GM18951 (cell line): ENCODE results near the gene UNK.

Experiments
- POLR2A ChIP-seq: IDR thresholded peaks from 4 replicates; pipeline ENCODE4 v1.6.1; 2011; ENCODE audit warnings: mild to moderate bottlenecking; ENCODE audit not compliant: insufficient read length, insufficient read depth; ENCODE audit errors: extremely low read depth
- in situ Hi-C: fragments of 300-500 bp; cut with MboI; formaldehyde crosslinking; loops from one replicate; pipeline ENCODE4 v1.12.0; 2022; ENCODE audit warnings: low sequenced_read_pairs, mixed read lengths, inconsistent platforms; ENCODE audit not compliant: unreplicated experiment

Gene UNK

GRCh38 chr17:75758131-75758905 lies 26.3 kb upstream of the UNK start:
- TF ChIP-seq POLR2A = no peak
- in situ Hi-C loops = loop anchor here (5.0 kb wide), 1 partner anchor 121 kb away; no protein-coding TSS in a partner anchor

GRCh38 chr17:75759457-75759856 lies 25.1 kb upstream of the UNK start:
- TF ChIP-seq POLR2A = no peak
- in situ Hi-C loops = loop anchor here (5.0 kb wide), 1 partner anchor 122 kb away; no protein-coding TSS in a partner anchor

- in situ Hi-C loops = loop anchor here (5.0 kb wide), 1 partner anchor 123 kb away; no protein-coding TSS in a partner anchor
Observed at GRCh38 chr17:75759978-75760640, 24.5 kb upstream of the UNK start.

- in situ Hi-C loops = no loop called here
- TF ChIP-seq POLR2A = no peak
Observed at GRCh38 chr17:75762513-75763268, 21.9 kb upstream of the UNK start.

- no peak for TF ChIP-seq POLR2A
- in situ Hi-C loops = no loop called here
Observed at GRCh38 chr17:75763269-75763607, 21.4 kb upstream of the UNK start.

- in situ Hi-C loops = no loop called here
- TF ChIP-seq POLR2A = no peak
Observed at GRCh38 chr17:75763613-75764416, 20.8 kb upstream of the UNK start.

- no peak for TF ChIP-seq POLR2A
- in situ Hi-C loops = no loop called here
Observed at GRCh38 chr17:75764417-75764710, 20.2 kb upstream of the UNK start.

- peak; percentile 64 for TF ChIP-seq POLR2A
- in situ Hi-C loops = no loop called here
Observed at GRCh38 chr17:75764711-75765421, 19.7 kb upstream of the UNK start, which contains the start of gene GALK1. TSS of gene GALK1 (minus strand) at chr17:75765192. CDS start at chr17:75765136, 56 bp downstream.

GRCh38 chr17:75765981-75766380 lies 18.6 kb upstream of the UNK start:
- no peak for TF ChIP-seq POLR2A

GRCh38 chr17:75767881-75768280 lies 16.7 kb upstream of the UNK start:
- TF ChIP-seq POLR2A = no peak
- in situ Hi-C loops = no loop called here

More at GRCh38 chr17:75765981-75766380, 18.6 kb upstream of the UNK start:
- in situ Hi-C loops = no loop called here

GRCh38 chr17:75769536-75769935 lies 15.1 kb upstream of the UNK start:
- in situ Hi-C loops = no loop called here
- no peak for TF ChIP-seq POLR2A

GRCh38 chr17:75771334-75772281 lies 13.0 kb upstream of the UNK start:
- in situ Hi-C loops = no loop called here
- no peak for TF ChIP-seq POLR2A
